ENCODE measurements around the gene USP17L21.
"Not testable (repeated sequence)": the region's sequence is repeated elsewhere in the genome, so short reads cannot be mapped to it uniquely, and the experiment has no call there.

GRCh38 chr4:9247953-9248680, 14.6 kb upstream of the USP17L21 start, which contains the start of gene USP17L18:
- TF ChIP-seq POLR2A (IDR thresholded peaks at IDR 0.05; ENCODE audit: low read length); GATA1 (IDR thresholded peaks at IDR 0.05; ENCODE audit: low read depth, low read length): not testable (repeated sequence)

All from erythroblast (primary cell).